Measurements from ENCODE around the gene IL18R1. TPM values are rescaled to one million over a fixed set of nuclear protein-coding genes. Genes with fewer than 3 reads are reported as not detected.
A peak's percentile ranks its signal among the peaks of the same experiment; 100 is the strongest.

IL18R1 gene
- total and polyA plus RNA-seq, 9 of the 15 experiments (the other 6 are each of a cell fraction or from before 2014, with no cell fraction given): 0.55 to 10.0 (median 2.5) TPM

- TF ChIP-seq REST (IDR thresholded peaks at IDR 0.05; ENCODE audit: borderline replicate concordance) (no peak), REST (CRISPR knock-in tag; IDR thresholded peaks at IDR 0.05; ENCODE audit: low read depth) (no peak), ATF4 (CRISPR knock-in tag; IDR thresholded peaks at IDR 0.05) (no peak), TFE3 (CRISPR knock-in tag; IDR thresholded peaks at IDR 0.05) (peak; percentile 70), STAG1 (CRISPR knock-in tag; IDR thresholded peaks at IDR 0.05; ENCODE audit: borderline replicate concordance) (no peak), TAF15 (IDR thresholded peaks at IDR 0.05; ENCODE audit: low read depth, low read length) (no peak), ZNF583 (CRISPR knock-in tag; IDR thresholded peaks at IDR 0.05) (peak; percentile 24; the same call in 1 of the 2 replicates), THRAP3 (IDR thresholded peaks at IDR 0.05; ENCODE audit: borderline replicate concordance) (no peak), TAF7 (tag; IDR thresholded peaks at IDR 0.05) (no peak), ZNF444 (CRISPR knock-in tag; IDR thresholded peaks at IDR 0.05) (no peak), CBX5 (IDR thresholded peaks at IDR 0.05; ENCODE audit: borderline replicate concordance, low read depth) (no peak), STAT5B (CRISPR knock-in tag; IDR thresholded peaks at IDR 0.05) (no peak), ZNF274 (IDR thresholded peaks at IDR 0.05; ENCODE audit: borderline replicate concordance, low read depth, low read length) (no peak), NCOA4 (IDR thresholded peaks at IDR 0.05; ENCODE audit: partially characterized antibody) (no peak), ZNF551 (CRISPR knock-in tag; IDR thresholded peaks at IDR 0.05) (no peak), SMARCA4 (IDR thresholded peaks at IDR 0.05) (peak; percentile 70; the same call in 1 of the 2 replicates), ZNF764 (CRISPR knock-in tag; IDR thresholded peaks at IDR 0.05; ENCODE audit: low read depth) (no peak), ZBTB8A (IDR thresholded peaks at IDR 0.05; ENCODE audit: partially characterized antibody) (no peak), PML (IDR thresholded peaks at IDR 0.05; ENCODE audit: low read length) (peak; percentile 51; the same call in 1 of the 2 replicates)
Observed at GRCh38 chr2:102421890-102422759, 66.5 kb downstream of the IL18R1 start (continued).

Measured in K562 (cell line).